AG09309 (cell line): ENCODE results near the gene PRR5L.

ENCODE experiments used
- DNase-seq: peaks from one replicate; pipeline ENCODE4 v3.0.0-alpha.2; 2010; ENCODE audit warnings: low read depth
- H3K4me3 ChIP-seq: 2 replicates; pipeline ENCODE4 v1.5.1; 2011; ENCODE audit warnings: mild to moderate bottlenecking, low read depth, low read length, moderate library complexity; ENCODE audit not compliant: control insufficient read depth
- TF ChIP-seq, protein P1 (sequence below): IDR thresholded peaks from 2 replicates; pipeline ENCODE4 v1.5.1; 2011; ENCODE audit warnings: mild to moderate bottlenecking, low read depth, low read length, inconsistent platforms; ENCODE audit not compliant: insufficient read depth, control insufficient read depth; ENCODE audit errors: missing control alignments

The PRR5L gene

DNA sequence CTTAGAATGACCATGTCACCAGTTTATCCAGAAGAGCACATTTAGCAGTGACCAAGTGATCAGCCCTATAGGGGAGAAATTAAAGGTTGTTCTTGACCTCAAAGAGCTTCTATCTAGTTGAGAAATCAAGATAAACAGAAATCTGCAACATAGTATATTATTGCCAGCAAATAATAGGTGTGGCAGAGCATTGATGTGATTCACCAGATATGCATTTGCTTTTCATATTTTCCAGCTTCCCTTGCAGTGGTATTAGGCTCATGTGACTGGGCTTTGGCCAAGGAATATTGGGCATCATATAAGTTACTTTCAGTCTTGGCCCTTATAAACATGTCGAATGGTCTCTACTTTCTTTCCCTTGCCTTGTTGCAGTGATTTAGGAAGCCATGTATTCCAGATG is 41.4 kb upstream of the PRR5L start:
- H3K4me3 ChIP-seq: no peak overlapping the region
- TF ChIP-seq, protein P1, sequence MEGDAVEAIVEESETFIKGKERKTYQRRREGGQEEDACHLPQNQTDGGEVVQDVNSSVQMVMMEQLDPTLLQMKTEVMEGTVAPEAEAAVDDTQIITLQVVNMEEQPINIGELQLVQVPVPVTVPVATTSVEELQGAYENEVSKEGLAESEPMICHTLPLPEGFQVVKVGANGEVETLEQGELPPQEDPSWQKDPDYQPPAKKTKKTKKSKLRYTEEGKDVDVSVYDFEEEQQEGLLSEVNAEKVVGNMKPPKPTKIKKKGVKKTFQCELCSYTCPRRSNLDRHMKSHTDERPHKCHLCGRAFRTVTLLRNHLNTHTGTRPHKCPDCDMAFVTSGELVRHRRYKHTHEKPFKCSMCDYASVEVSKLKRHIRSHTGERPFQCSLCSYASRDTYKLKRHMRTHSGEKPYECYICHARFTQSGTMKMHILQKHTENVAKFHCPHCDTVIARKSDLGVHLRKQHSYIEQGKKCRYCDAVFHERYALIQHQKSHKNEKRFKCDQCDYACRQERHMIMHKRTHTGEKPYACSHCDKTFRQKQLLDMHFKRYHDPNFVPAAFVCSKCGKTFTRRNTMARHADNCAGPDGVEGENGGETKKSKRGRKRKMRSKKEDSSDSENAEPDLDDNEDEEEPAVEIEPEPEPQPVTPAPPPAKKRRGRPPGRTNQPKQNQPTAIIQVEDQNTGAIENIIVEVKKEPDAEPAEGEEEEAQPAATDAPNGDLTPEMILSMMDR: no peak
- DNase-seq: no peak

DNA sequence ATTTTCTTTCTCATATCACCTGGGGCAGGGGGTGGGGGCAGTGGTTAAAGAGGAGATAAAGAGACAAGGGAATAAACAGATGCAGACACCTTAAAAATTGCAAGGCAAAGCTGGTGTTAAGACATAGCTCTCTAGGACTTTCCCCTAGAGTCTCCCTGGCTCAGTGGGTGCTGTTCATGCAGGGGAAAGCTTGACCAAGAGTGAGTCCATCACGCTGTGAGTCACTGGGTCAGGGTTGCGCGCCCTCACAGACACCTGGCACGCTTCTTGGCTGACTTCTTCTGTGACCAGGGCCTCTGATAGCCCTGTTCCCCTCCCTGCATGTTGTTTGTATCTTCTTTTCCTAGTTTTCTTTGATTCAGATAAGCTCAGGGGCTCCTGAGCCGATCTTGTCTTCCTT is 38.7 kb upstream of the PRR5L start:
- H3K4me3 ChIP-seq: no peak overlapping the region
- TF ChIP-seq, protein P1: no peak
- DNase-seq: no peak

DNA sequence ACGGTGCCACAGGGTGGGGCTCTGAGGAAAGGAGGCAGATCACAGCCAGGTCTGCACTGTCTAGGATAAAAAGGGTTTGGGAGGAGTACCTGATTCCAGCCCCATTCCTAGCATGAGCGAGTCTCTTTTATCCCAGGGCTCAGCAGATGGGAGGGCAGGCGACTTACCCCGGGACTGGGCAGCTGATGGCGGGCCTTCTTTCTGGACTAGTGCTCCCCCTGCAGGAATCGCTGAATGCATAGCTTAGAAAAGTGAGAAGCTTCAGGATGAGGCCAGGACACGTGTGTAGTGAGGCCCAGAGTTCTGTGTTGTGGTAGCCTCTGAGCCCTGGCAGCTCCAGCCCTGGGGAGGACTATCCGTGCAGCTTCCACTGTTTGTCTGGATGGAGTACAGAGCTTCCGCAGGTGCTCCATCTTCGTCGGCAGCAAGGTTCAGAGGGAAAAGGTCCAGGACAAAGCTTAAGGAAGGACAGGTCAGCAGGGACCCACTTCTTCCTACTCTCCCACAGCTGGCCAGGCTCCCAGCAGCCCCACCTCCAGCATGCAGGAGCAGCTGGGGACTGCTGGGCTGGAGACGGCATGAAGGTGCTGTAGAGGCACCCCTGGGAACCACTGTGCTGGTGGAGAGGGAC is 37.2 kb upstream of the PRR5L start:
- TF ChIP-seq, protein P1: peak; percentile 85
- no peak overlapping the region for H3K4me3 ChIP-seq
- DNase-seq: peak; percentile 39

DNA sequence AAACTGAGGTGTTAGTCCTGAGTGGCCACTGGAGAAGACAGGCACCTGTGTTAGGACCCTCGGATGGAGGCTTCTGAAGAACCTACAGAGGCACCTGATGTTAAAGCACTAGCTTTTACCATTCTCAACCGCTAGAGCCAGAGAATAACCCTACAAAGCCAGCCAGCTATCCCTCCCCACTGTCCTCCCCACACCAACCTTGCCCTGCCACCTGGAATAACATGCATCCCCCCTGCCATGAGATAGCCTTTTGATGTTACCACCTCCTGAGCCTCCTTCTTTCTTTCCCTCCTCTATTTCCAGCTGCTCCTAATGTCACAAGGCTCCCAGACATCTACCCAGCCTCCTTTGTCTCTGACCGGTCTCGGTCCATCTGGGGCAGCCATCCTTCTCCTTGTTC is 35.0 kb upstream of the PRR5L start:
- no peak overlapping the region for H3K4me3 ChIP-seq
- TF ChIP-seq, protein P1: no peak
- no peak for DNase-seq

DNA sequence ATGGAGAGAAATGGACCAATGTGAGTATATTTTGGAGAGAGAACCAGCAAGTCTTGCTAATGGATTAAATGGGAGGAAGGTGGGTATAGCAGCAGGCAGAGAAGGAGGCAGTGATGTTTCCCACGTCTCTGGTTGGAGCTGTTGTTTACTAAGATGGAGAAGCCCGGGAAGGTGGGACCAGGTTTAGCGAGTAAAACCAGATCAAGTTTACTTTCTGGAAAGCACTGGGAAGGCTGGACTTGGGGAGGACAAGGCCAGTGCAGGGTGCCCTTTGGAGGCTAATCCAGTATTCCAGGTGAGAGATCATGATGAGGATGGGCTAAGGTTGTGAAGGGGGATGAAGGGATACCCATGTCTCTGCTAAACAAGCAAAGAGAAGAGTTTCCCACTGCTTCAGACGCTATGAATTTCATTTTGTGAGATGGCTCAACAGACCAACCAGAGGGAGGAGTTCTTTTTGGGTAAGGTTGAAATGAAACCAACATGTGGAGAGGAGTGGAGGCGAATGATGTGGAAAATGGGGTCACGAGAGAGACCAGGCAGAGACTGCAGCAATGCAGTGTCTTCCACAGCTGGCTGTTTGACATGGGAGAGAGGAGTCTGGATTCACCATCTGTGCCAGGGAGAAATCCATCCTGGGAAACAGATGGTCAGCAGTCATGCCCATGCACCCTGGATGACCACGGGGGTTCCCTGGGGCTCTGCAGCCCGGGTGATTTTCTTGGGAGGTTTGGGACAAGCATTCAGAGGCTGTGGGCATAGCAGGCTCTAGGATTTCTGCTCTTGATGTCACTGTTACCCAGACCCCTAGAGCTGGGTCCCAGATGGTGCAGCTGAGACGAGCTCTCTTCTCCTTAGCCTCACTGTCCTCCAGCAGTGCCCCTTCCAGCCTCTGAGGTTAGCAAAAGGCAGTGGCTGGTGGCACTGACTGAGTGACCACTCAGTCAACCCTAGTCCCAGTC is 31.8 kb upstream of the PRR5L start:
- no peak overlapping the region for H3K4me3 ChIP-seq
- TF ChIP-seq, protein P1: no peak
- DNase-seq: no peak

DNA sequence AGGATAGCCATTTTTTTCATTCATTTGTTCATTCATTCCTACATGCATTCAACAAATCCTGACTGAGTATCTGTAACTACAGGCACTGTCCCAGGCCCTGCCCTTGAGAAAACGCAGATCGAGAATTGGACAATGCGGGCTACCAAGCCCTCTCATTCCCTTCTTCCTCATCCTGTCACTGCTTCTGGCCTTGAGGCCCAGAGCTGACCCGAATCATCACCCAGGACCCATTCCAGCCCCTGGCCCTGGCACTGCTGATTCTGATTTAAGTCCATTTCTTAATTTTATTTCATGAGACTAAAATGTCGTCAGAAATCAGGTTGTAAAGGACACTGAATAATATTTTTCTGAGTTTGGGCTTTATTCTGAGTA is 31.1 kb upstream of the PRR5L start:
- no peak for DNase-seq
- no peak overlapping the region for H3K4me3 ChIP-seq
- TF ChIP-seq, protein P1: no peak
